ENCODE results near the gene COL11A2. TPM values are rescaled to one million over a fixed set of nuclear protein-coding genes. Genes with fewer than 3 reads are reported as not detected.
A peak's percentile ranks its signal among the peaks of the same experiment; 100 is the strongest.

The COL11A2 gene
- 0.23 TPM for total RNA-seq (2013)
- polyA plus RNA-seq = under 1 TPM in 1 of 3 donors, not detected in 2; 0.57 TPM
- under 0.01 and 0.16 TPM in 2 replicates for polyA minus RNA-seq
- total RNA-seq = 0.23 to 3.0 (median 0.85) reads per million in 11 experiments

DNA sequence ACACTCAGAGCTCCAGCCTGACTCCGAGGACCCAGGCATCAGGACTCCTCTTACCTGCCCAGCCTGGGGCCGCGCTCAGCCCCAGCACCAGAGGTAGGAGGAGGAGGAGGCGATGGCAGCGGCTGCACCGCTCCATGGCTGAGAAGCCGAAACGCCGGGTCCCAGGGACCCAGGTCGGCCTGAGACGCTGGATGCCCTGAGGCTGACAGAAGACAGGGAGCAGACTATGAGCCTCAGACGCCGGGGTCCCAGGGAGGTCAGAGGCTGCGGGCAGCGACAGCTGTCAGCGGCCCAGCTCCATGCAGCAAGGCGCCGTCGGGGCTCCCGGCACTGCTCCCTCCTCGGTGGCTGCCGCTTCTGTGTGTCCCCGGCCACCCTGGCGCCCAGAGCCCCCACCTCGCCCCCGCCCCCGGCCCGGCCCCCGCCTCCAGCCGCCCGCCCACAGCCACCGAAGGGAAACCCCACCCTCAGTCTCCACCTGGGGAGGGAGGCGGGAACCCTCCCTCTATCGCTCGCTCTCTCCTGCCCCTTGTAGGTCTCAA lies at the start of gene COL11A2:
Gene COL11A2 (minus strand): TSS at position 363 of the 542 bp plus-strand sequence. CDS start 227 bp downstream, at position 136.
- TF ChIP-seq, protein P1, sequence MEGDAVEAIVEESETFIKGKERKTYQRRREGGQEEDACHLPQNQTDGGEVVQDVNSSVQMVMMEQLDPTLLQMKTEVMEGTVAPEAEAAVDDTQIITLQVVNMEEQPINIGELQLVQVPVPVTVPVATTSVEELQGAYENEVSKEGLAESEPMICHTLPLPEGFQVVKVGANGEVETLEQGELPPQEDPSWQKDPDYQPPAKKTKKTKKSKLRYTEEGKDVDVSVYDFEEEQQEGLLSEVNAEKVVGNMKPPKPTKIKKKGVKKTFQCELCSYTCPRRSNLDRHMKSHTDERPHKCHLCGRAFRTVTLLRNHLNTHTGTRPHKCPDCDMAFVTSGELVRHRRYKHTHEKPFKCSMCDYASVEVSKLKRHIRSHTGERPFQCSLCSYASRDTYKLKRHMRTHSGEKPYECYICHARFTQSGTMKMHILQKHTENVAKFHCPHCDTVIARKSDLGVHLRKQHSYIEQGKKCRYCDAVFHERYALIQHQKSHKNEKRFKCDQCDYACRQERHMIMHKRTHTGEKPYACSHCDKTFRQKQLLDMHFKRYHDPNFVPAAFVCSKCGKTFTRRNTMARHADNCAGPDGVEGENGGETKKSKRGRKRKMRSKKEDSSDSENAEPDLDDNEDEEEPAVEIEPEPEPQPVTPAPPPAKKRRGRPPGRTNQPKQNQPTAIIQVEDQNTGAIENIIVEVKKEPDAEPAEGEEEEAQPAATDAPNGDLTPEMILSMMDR (IDR thresholded peaks at IDR 0.05) = no peak
- H3K4me2 ChIP-seq (replicated peaks; ENCODE audit: extremely low read depth, low read length, poor library complexity, severe bottlenecking) = peak within 1 kb of the TSS; percentile 39
- H3K79me2 ChIP-seq (ENCODE audit: insufficient read depth, low read length) = no peaks in the 10 kb centered on the region
- Mint-ChIP-seq H3K9me3 (peaks cover 0 to 13% (median 3%) of the 10 kb centered on the region in 7 donors), H3K4me3 (peak within 1 kb of the TSS; percentile 62 to 87), H3K27ac (peak within 1 kb of the TSS in 2 of 7 donors; percentile 7 to 12), H3K27me3 (ENCODE audit: low read depth in 3 of 3) (peaks cover 43 to 54% (median 45%) of the 10 kb centered on the region in 3 donors), H3K36me3 (peaks cover 35 to 37% of the 10 kb centered on the region in 2 donors), H3K4me1 (peaks cover 20% of the 10 kb centered on the region)
- no peak within 1 kb of the TSS for H3K27ac ChIP-seq (ENCODE audit: low read depth in 1 of 2, low read length in 2 of 2)
- peaks cover 10 to 12% of the 10 kb centered on the region in 2 donors for H3K4me1 ChIP-seq (ENCODE audit: control insufficient read depth in 1 of 2, insufficient read depth in 2 of 2, low read length in 2 of 2)
- peaks cover 23 to 48% of the 10 kb centered on the region in 2 donors for H3K27me3 ChIP-seq (ENCODE audit: control insufficient read depth in 2 of 2, insufficient read depth in 2 of 2, low read length in 2 of 2)
- intact Hi-C loops (cut with micrococcal nuclease) = loop anchor here in 1 of 2 donors (10.0 kb wide), 1 partner anchor 53 kb away; no protein-coding TSS in a partner anchor
- WGBS (ENCODE audit: insufficient coverage) = 7% methylated on average over 23 of the region's 35 CpGs
- peak within 1 kb of the TSS in 1 of 3 experiments; percentile 21 for H3K4me3 ChIP-seq (replicated peaks in 1 of 3; ENCODE audit: low read depth in 2 of 3, low read length in 3 of 3)
- peaks cover 39% of the 10 kb centered on the region for H4K20me1 ChIP-seq (ENCODE audit: insufficient read depth, low read length)
- no peak within 1 kb of the TSS for H2AFZ ChIP-seq (ENCODE audit: insufficient read depth, low read depth, low read length, poor library complexity, severe bottlenecking)
- H3K36me3 ChIP-seq (replicated peaks in 1 of 2; ENCODE audit: control insufficient read depth in 1 of 2, insufficient read depth in 2 of 2, low read length in 2 of 2) = peaks cover 33 to 37% of the 10 kb centered on the region in 2 donors
- no peak within 1 kb of the TSS for H3K9ac ChIP-seq (ENCODE audit: insufficient read depth, low read length, poor library complexity, severe bottlenecking)
- no peak for DNase-seq
- no peaks in the 10 kb centered on the region for H3K9me3 ChIP-seq (replicated peaks in 1 of 2; ENCODE audit: control insufficient read depth in 1 of 2, insufficient read depth in 1 of 2, low read length in 2 of 2)

DNA sequence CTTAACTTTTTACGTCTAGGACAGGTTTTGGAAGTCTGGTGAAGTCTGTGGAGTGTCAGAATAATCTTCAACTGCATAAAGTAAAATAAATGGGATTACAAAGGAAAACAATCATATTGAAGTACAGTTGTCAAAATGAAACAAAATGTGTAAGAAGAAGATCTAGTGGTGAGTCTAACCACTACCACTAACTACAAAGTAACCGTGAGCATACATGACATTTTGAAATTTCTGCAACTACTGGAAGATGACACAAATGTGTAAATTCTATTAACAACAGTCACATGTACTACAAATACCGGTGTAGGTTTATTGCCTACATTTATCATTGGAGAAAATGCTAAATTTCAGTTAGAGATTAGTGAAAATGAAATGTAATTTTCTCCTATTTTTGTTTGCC lies 49.7 kb upstream of the COL11A2 start:
- Mint-ChIP-seq H3K9me3 (peaks cover 0 to 10% (median 0%) of the 10 kb centered on the region in 7 donors), H3K36me3 (no peaks in the 10 kb centered on the region), H3K27me3 (ENCODE audit: low read depth in 3 of 3) (peaks cover 17 to 26% (median 23%) of the 10 kb centered on the region in 3 donors), H3K4me1 (peaks cover 5% of the 10 kb centered on the region), H3K4me3 (peak overlapping the region in 1 of 2 donors; percentile 46), H3K27ac (peak overlapping the region in 1 of 7 donors; percentile 15)
- Histone ChIP-seq H3K36me3 (replicated peaks in 1 of 2; ENCODE audit: control insufficient read depth in 1 of 2, insufficient read depth in 2 of 2, low read length in 2 of 2) (no peaks in the 10 kb centered on the region), H4K20me1 (ENCODE audit: insufficient read depth, low read length) (no peaks in the 10 kb centered on the region), H3K27me3 (ENCODE audit: control insufficient read depth in 2 of 2, insufficient read depth in 2 of 2, low read length in 2 of 2) (peaks cover 3 to 8% of the 10 kb centered on the region in 2 donors), H3K79me2 (ENCODE audit: insufficient read depth, low read length) (no peaks in the 10 kb centered on the region), H3K4me1 (ENCODE audit: control insufficient read depth in 1 of 2, insufficient read depth in 2 of 2, low read length in 2 of 2) (peaks cover 3 to 10% of the 10 kb centered on the region in 2 donors), H3K9ac (ENCODE audit: insufficient read depth, low read length, poor library complexity, severe bottlenecking) (no peak overlapping the region), H3K4me3 (replicated peaks in 1 of 3; ENCODE audit: low read depth in 2 of 3, low read length in 3 of 3) (no peak overlapping the region), H3K27ac (ENCODE audit: low read depth in 1 of 2, low read length in 2 of 2) (no peak overlapping the region), H3K4me2 (replicated peaks; ENCODE audit: extremely low read depth, low read length, poor library complexity, severe bottlenecking) (no peak overlapping the region), H3K9me3 (replicated peaks in 1 of 2; ENCODE audit: control insufficient read depth in 1 of 2, insufficient read depth in 1 of 2, low read length in 2 of 2) (no peaks in the 10 kb centered on the region), H2AFZ (ENCODE audit: insufficient read depth, low read depth, low read length, poor library complexity, severe bottlenecking) (no peak overlapping the region)
- TF ChIP-seq, protein P1 (IDR thresholded peaks at IDR 0.05) = no peak
- DNase-seq = no peak
- intact Hi-C loops (cut with micrococcal nuclease) = loop anchor here (10.0 kb wide), 4 partner anchors 47 to 307 kb away; partner anchors contain the start of gene COL11A2 (in 1 of the 2)
- WGBS (ENCODE audit: insufficient coverage) = no CpG with 5 or more reads among the region's 3 CpGs
